Measurements from ENCODE around the gene VSIG2.

VSIG2 gene

GRCh38 chr11:124718801-124719200, 33.3 kb downstream of the VSIG2 start:
- no peak for DNase-seq

GRCh38 chr11:124717786-124718651, 34.0 kb downstream of the VSIG2 start:
- no peak for DNase-seq

- no peak for DNase-seq
Measured at GRCh38 chr11:124717421-124717785, 34.7 kb downstream of the VSIG2 start.

GRCh38 chr11:124716591-124716990, 35.5 kb downstream of the VSIG2 start:
- DNase-seq: no peak

- no peak for DNase-seq
Measured at GRCh38 chr11:124712392-124712791, 39.7 kb downstream of the VSIG2 start.

- no peak for DNase-seq
Measured at GRCh38 chr11:124707829-124708228, 44.2 kb downstream of the VSIG2 start.

- DNase-seq: no peak
Measured at GRCh38 chr11:124700028-124700427, 52.0 kb downstream of the VSIG2 start.

- DNase-seq: no peak
Measured at GRCh38 chr11:124699547-124699946, 52.5 kb downstream of the VSIG2 start.
